Measurements from ENCODE around the gene MELTF.

Gene MELTF

DNA sequence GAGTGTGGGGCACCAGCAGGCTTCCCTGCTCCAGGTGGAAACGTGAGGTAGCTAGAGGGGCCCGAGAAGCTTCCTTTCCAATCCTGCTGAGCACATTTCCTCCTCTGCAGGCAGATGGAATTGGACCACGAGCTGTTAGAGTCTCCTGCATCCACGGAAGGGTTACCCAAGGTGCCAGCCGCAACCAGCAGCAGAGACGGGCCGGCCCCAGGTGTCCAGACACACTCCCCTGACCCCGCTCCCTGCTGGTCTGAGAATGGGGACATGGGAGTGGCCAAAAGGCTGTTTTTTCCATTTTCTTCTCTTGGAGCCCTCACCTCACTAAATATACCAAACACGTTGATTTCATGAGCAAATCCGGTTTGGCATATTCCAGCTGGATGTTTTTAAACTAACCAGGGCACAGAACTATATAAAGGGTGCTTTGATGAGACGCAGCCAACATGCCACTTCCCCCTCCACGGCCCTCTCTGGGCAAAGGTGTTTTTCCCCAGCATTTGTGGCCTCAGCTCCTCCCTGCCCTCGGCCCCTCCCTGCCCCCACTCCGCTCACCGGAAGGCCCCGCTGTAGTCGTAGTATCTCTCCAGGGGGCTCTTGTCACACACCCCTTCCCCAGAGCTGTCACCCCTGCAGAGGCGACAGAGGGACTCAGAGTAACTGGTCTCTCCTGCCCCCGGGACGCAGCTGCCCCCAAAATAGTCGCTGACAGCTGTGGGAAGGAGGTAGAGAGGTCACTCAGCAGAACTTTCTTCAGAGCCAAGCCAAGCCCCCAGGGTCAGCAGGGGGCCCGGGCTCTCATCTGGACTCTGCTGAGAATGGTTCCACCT, 7.0 kb downstream of the MELTF start:
- H3K4me3 ChIP-seq (ENCODE audit: control insufficient read depth, low read depth, low read length): no peak overlapping the region
- no peak for DNase-seq (ENCODE audit: low read depth)
- TF ChIP-seq, protein P1, sequence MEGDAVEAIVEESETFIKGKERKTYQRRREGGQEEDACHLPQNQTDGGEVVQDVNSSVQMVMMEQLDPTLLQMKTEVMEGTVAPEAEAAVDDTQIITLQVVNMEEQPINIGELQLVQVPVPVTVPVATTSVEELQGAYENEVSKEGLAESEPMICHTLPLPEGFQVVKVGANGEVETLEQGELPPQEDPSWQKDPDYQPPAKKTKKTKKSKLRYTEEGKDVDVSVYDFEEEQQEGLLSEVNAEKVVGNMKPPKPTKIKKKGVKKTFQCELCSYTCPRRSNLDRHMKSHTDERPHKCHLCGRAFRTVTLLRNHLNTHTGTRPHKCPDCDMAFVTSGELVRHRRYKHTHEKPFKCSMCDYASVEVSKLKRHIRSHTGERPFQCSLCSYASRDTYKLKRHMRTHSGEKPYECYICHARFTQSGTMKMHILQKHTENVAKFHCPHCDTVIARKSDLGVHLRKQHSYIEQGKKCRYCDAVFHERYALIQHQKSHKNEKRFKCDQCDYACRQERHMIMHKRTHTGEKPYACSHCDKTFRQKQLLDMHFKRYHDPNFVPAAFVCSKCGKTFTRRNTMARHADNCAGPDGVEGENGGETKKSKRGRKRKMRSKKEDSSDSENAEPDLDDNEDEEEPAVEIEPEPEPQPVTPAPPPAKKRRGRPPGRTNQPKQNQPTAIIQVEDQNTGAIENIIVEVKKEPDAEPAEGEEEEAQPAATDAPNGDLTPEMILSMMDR (conservative IDR thresholded peaks at IDR 0.05; ENCODE audit: control insufficient read depth, insufficient read depth, low read depth, low read length): no peak

DNA sequence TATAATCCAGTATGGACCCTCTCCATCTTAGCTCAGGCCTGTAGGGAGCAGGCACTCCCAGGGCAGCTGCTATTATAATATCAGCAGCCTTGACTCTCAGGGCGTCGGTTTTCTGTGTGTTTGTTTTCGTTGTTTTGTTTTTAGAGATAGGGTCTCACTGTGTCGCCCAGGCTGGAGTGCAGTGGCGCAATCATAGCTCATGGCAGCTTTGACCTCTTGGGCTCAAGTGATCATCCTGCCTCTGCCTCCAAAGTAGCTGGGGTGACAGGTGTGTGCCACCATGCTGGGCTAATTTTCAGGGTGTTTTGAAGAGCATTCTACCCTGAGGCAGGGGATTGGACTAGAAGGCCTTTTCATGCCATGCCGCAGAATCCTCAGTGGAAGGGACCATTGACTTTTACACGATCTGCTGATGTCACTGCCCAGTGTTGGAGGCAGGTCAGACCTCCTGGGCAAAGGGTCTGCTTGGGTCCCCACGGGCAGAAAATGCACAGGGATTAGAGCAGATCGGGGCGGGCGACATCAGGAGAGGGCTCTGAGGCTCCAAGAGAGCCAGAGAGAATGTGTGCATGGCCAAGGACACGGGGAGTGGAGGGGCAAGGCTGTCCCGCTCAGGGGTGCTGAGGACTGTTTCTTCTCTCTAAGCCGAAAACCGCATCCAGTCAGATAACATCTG, 7.8 kb downstream of the MELTF start:
- H3K4me3 ChIP-seq (ENCODE audit: control insufficient read depth, low read depth, low read length): no peak overlapping the region
- TF ChIP-seq, protein P1 (conservative IDR thresholded peaks at IDR 0.05; ENCODE audit: control insufficient read depth, insufficient read depth, low read depth, low read length): no peak
- no peak for DNase-seq (ENCODE audit: low read depth)

DNA sequence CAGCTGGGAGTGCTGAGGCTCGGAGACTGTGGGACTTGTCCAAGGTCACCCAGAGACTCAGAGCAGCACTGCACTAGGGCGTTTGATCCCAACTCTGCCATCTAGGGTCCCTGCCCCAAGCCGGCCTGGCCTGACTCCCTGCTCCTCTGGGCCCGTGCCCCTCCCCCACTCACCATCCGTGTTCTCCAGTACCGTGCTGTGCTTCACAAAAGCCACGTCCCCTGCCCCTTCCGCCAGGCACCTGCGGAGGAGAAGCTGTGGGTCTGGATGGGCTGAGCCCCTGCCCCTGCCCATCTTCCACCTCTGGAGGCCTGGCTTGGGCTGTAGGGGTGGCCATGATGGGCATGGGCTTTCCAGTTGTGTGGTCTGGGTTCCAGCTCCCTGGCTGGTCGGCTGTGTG, 8.4 kb downstream of the MELTF start:
- no peak overlapping the region for H3K4me3 ChIP-seq (ENCODE audit: control insufficient read depth, low read depth, low read length)
- TF ChIP-seq, protein P1 (conservative IDR thresholded peaks at IDR 0.05; ENCODE audit: control insufficient read depth, insufficient read depth, low read depth, low read length): no peak
- DNase-seq (ENCODE audit: low read depth): no peak

DNA sequence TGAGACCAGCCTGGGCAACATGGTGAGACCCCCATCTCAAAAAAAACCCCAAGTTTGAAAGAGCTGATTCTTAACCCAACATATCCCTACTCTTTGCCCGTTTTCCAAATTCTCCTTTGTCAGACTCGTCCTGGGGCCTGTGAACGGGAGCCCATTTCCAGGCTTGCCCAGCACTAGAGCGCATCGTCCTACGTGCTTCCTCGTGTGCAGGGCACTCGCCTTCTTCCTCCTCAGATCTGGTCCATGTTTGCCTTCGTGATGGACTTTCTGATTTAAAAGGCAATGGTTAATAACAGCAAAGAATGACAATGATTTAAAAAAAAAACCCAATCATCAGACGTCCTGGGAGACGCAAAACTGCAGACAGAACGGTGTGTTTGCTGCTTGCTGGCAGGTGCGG, 10.1 kb downstream of the MELTF start:
- DNase-seq (ENCODE audit: low read depth): no peak
- TF ChIP-seq, protein P1 (conservative IDR thresholded peaks at IDR 0.05; ENCODE audit: control insufficient read depth, insufficient read depth, low read depth, low read length): no peak
- no peak overlapping the region for H3K4me3 ChIP-seq (ENCODE audit: control insufficient read depth, low read depth, low read length)

DNA sequence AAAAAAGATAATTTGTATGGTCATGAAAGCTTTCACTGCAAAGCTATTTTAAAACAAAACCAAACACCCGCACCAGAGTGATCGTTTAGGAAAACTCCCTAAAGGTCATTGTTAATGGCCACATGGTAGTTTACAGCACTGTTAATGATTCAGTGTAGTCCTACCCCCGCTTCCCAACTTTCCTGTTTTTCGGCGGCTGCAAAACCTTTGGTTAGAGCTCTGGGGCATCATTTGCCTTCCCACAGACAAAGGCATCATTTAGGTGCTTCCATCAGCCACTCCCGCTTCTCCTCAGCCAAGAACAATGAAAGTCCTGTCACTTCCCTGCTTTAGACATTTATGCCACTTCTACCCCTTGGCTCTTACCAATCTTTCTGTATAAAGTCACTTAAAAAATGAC, 10.6 kb downstream of the MELTF start:
- DNase-seq (ENCODE audit: low read depth): no peak
- no peak overlapping the region for H3K4me3 ChIP-seq (ENCODE audit: control insufficient read depth, low read depth, low read length)
- TF ChIP-seq, protein P1 (conservative IDR thresholded peaks at IDR 0.05; ENCODE audit: control insufficient read depth, insufficient read depth, low read depth, low read length): no peak

DNA sequence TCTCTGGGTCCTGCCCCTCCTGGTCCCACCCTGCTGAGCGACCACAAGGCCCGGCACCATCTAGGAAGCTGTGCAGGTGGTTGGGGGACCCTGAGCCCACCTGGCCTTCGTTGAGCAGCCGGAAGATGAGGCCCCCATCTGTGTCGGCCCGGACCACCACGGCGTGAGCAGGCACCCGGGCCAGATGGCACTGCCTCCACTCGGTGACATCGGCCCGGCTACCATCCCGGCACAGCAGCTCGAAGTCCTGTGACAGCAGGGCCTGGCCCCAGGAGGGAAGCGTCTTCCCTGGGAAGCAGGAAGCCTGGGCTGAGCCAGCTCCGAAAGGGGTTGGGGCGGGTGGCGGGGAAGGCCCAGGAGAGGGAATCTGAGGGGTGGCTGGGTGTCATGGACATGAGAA, 12.6 kb downstream of the MELTF start:
- TF ChIP-seq, protein P1 (conservative IDR thresholded peaks at IDR 0.05; ENCODE audit: control insufficient read depth, insufficient read depth, low read depth, low read length): no peak
- no peak for DNase-seq (ENCODE audit: low read depth)
- H3K4me3 ChIP-seq (ENCODE audit: control insufficient read depth, low read depth, low read length): no peak overlapping the region

Data from fibroblast of mammary gland (primary cell).